Measurements from ENCODE around the gene ZNF480. TPM values are rescaled to one million over a fixed set of nuclear protein-coding genes. Genes with fewer than 3 reads are reported as not detected.
A peak's percentile ranks its signal among the peaks of the same experiment; 100 is the strongest.

ZNF480 gene
- total RNA-seq, 1 experiment from 2014 or later, result 11.5 TPM

DNA sequence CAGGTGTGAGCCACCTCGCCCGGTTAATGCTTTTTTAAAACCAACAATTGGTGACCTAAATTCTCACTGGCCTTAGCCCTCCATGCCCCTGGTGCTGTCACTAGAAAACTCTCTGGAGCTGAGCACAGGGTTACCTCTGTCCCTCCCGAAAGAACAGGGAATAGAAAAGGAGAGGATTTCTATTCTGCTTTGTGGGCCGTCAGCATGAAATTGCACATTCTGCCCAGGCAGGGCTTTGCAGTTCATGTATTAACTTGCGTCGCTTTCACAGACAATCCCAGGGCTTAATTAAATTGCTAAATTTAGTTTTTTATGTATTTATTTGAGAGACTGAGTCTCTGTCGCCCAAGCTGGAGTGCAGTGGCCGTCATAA lies 583 bp upstream of the ZNF480 start:
- TF ChIP-seq, protein P1, sequence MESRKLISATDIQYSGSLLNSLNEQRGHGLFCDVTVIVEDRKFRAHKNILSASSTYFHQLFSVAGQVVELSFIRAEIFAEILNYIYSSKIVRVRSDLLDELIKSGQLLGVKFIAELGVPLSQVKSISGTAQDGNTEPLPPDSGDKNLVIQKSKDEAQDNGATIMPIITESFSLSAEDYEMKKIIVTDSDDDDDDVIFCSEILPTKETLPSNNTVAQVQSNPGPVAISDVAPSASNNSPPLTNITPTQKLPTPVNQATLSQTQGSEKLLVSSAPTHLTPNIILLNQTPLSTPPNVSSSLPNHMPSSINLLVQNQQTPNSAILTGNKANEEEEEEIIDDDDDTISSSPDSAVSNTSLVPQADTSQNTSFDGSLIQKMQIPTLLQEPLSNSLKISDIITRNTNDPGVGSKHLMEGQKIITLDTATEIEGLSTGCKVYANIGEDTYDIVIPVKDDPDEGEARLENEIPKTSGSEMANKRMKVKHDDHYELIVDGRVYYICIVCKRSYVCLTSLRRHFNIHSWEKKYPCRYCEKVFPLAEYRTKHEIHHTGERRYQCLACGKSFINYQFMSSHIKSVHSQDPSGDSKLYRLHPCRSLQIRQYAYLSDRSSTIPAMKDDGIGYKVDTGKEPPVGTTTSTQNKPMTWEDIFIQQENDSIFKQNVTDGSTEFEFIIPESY (IDR thresholded peaks at IDR 0.05; ENCODE audit: extremely low read depth, insufficient replicate concordance, low read length), result no peak
- no peak for TF ChIP-seq EGR1 (IDR thresholded peaks at IDR 0.05; ENCODE audit: low read depth)
- no peak for TF ChIP-seq RAD21 (IDR thresholded peaks at IDR 0.05; ENCODE audit: low read depth)
- TF ChIP-seq SRF (IDR thresholded peaks at IDR 0.05; ENCODE audit: low read depth), result no peak
- TF ChIP-seq, protein P2, sequence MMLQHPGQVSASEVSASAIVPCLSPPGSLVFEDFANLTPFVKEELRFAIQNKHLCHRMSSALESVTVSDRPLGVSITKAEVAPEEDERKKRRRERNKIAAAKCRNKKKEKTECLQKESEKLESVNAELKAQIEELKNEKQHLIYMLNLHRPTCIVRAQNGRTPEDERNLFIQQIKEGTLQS (IDR thresholded peaks at IDR 0.05), result no peak
- TF ChIP-seq, protein P3, sequence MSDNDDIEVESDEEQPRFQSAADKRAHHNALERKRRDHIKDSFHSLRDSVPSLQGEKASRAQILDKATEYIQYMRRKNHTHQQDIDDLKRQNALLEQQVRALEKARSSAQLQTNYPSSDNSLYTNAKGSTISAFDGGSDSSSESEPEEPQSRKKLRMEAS (IDR thresholded peaks at IDR 0.05), result no peak
- TF ChIP-seq ELF1 (IDR thresholded peaks at IDR 0.05; ENCODE audit: borderline replicate concordance, low read depth), result no peak
- H3K4me3 ChIP-seq (replicated peaks in 1 of 2; ENCODE audit: low read depth in 1 of 2, low read length in 2 of 2), result peak overlapping the region; percentile 46 to 89
- ATAC-seq (no peak), DNase-seq (ENCODE audit: low read depth, low spot score) (no peak)
- CTCF ChIA-PET, result no interaction called here
- H3K9me2 ChIP-seq (ENCODE audit: insufficient read depth), result no peaks in the 10 kb centered on the region
- H3K9me3 ChIP-seq (ENCODE audit: control insufficient read depth in 1 of 2, insufficient read depth in 1 of 2, low read depth in 1 of 2, low read length in 2 of 2), result peaks cover 10 to 11% of the 10 kb centered on the region in 2 experiments; a peak in 2 of 4 replicates
- no peaks in the 10 kb centered on the region for H3K27me3 ChIP-seq (ENCODE audit: insufficient read depth, low read length)
- H3K4me2 ChIP-seq (ENCODE audit: low read length), result peak overlapping the region; percentile 56
- intact Hi-C loops (cut with micrococcal nuclease), result loop anchor here (2.0 kb wide), 1 partner anchor 28 kb away; the partner anchor contains the start of gene ZNF766
- POLR2A ChIA-PET, result no interaction called here
- no peak overlapping the region for H3K9ac ChIP-seq (ENCODE audit: low read length)
- H2AFZ ChIP-seq (ENCODE audit: low read depth, low read length, poor library complexity, severe bottlenecking), result no peak overlapping the region
- peaks cover 7 to 28% of the 10 kb centered on the region in 2 experiments; a peak in 3 of 4 replicates for H3K36me3 ChIP-seq (ENCODE audit: control insufficient read depth in 1 of 2, insufficient read depth in 2 of 2, low read length in 2 of 2)
- H4K20me1 ChIP-seq (ENCODE audit: insufficient read depth), result no peaks in the 10 kb centered on the region
- peaks cover 0 to 12% of the 10 kb centered on the region in 2 experiments; a peak in 2 of 4 replicates for H3K4me1 ChIP-seq (ENCODE audit: control insufficient read depth in 1 of 2, insufficient read depth in 2 of 2, low read length in 2 of 2)
- RAD21 ChIA-PET (ENCODE audit: low non-redundant PET in 1 of 2, low total read pairs in 2 of 2, uncharacterized antibody in 2 of 2, unreplicated experiment in 2 of 2), result no interaction called here
- no TSS peak for BruUV-seq (replicated peaks)
- peak overlapping the region; percentile 24; the same call in 1 of the 2 replicates for H3K27ac ChIP-seq (ENCODE audit: low read depth, low read length)
- peaks cover 6% of the 10 kb centered on the region for H3K79me2 ChIP-seq (ENCODE audit: insufficient read depth, low read length)

Measured in HCT116 (cell line).